GM23248 (cell line): ENCODE measurements around the gene TCF4. TPM values are rescaled to one million over a fixed set of nuclear protein-coding genes. Genes with fewer than 3 reads are reported as not detected.

Experiments
- DNase-seq: peaks from one replicate; pipeline ENCODE4 v3.0.0-alpha.2; 2015
- H2AFZ ChIP-seq: fragments of 200-600 bp; sonication (generic); 2 replicates; pipeline ENCODE4 v1.6.1; 2016; ENCODE audit warnings: antibody characterized with exemption
- H3F3A ChIP-seq: fragments of 200-600 bp; sonication (generic); 2 replicates; pipeline ENCODE4 v1.6.1; 2016; ENCODE audit warnings: mild to moderate bottlenecking, antibody characterized with exemption, mixed run types; ENCODE audit not compliant: insufficient read depth
- H3K27ac ChIP-seq: fragments of 200-600 bp; sonication (generic); 2 replicates; pipeline ENCODE4 v1.5.1; 2016; ENCODE audit warnings: mild to moderate bottlenecking
- H3K27me3 ChIP-seq: fragments of 200-600 bp; sonication (generic); replicated peaks from 2 replicates; pipeline ENCODE4 v1.6.1; 2016; ENCODE audit warnings: mild to moderate bottlenecking; ENCODE audit not compliant: insufficient read depth
- H3K36me3 ChIP-seq: fragments of 200-600 bp; sonication (generic); 2 replicates; pipeline ENCODE4 v1.6.1; 2016; ENCODE audit warnings: low read depth, mild to moderate bottlenecking
- H3K4me1 ChIP-seq: fragments of 200-600 bp; sonication (generic); 2 replicates; pipeline ENCODE4 v1.6.1; 2016; ENCODE audit warnings: mild to moderate bottlenecking; ENCODE audit not compliant: insufficient read depth
- H3K4me2 ChIP-seq: fragments of 200-600 bp; sonication (generic); one replicate; pipeline ENCODE4 v1.6.1; 2016; ENCODE audit warnings: mild to moderate bottlenecking; ENCODE audit not compliant: unreplicated experiment
- H3K4me3 ChIP-seq: fragments of 200-600 bp; sonication (generic); 2 replicates; pipeline ENCODE4 v1.5.1; 2016; ENCODE audit warnings: mild to moderate bottlenecking
- H3K79me2 ChIP-seq: fragments of 200-600 bp; sonication (generic); 2 replicates; pipeline ENCODE4 v1.6.1; 2016; ENCODE audit warnings: mild to moderate bottlenecking; ENCODE audit not compliant: insufficient read depth
- H3K9ac ChIP-seq: fragments of 200-600 bp; sonication (generic); 2 replicates; pipeline ENCODE4 v1.6.1; 2016; ENCODE audit warnings: mild to moderate bottlenecking
- H3K9me2 ChIP-seq: fragments of 200-600 bp; sonication (generic); 2 replicates; pipeline ENCODE4 v1.6.1; 2016; ENCODE audit warnings: mixed run types, mild to moderate bottlenecking, moderate library complexity; ENCODE audit not compliant: insufficient read depth
- H3K9me3 ChIP-seq: fragments of 200-600 bp; sonication (generic); one replicate; pipeline ENCODE4 v1.6.1; 2017; ENCODE audit warnings: low read depth
- H4K20me1 ChIP-seq: fragments of 200-600 bp; sonication (generic); 2 replicates; pipeline ENCODE4 v1.6.0; 2016; ENCODE audit not compliant: insufficient read depth
- EZH2 ChIP-seq: fragments of 200-600 bp; sonication (generic); IDR thresholded peaks from 2 replicates; pipeline ENCODE4 v1.6.1; 2018; ENCODE audit warnings: antibody characterized with exemption, mild to moderate bottlenecking; ENCODE audit not compliant: insufficient read depth, poor library complexity, severe bottlenecking
- EZH2phosphoT487 ChIP-seq: fragments of 200-600 bp; sonication (generic); IDR thresholded peaks from 2 replicates; pipeline ENCODE4 v1.6.1; 2018; ENCODE audit warnings: antibody characterized with exemption, moderate library complexity, mild to moderate bottlenecking, low read depth; ENCODE audit not compliant: insufficient read depth
- WGBS, 2 experiments: methylation state at CpG; one replicate each; pipeline ENCODE4 v1.1.6; 2015 to 2017; ENCODE audit warnings: low lambda C conversion rate in 2 of 2, low coverage in 1 of 2; ENCODE audit errors: missing lambda C conversion rate in 2 of 2; 5-methylcytosine and 5-hydroxymethylcytosine counted together
- in situ Hi-C: fragments of 300-500 bp; cut with MboI; formaldehyde crosslinking; loops from 2 replicates; pipeline ENCODE4 v1.15.0; 2020
- polyA plus RNA-seq: library from polyadenylated mRNA; unstranded; fragments of >200 nt; fragmentation: Nextera tagmentation; extraction: Ambion mirVana; gene quantifications from 2 replicates; pipeline ENCODE4 v1.2.1, GENCODE V29; 2016
- total RNA-seq: library from RNA; depleted of rRNA; stranded (reverse); fragments of >200 nt; shearing (Covaris generic); gene quantifications from 2 replicates; pipeline ENCODE4 v1.2.3, GENCODE V29; 2014

Gene TCF4
- total and polyA plus RNA-seq, 2 experiments from 2014 or later, result 54.5 to 59.3 TPM

- Histone ChIP-seq H4K20me1 (no peaks in the 10 kb centered on the region), H2AFZ (no peak overlapping the region), H3K4me3 (no peak overlapping the region), H3K27ac (no peak overlapping the region), H3K9me2 (no peaks in the 10 kb centered on the region), H3K9ac (no peak overlapping the region), H3F3A (no peaks in the 10 kb centered on the region), H3K79me2 (no peaks in the 10 kb centered on the region), H3K4me1 (no peaks in the 10 kb centered on the region), H3K4me2 (no peak overlapping the region), H3K36me3 (no peaks in the 10 kb centered on the region), H3K27me3 (0 out of 2 replicates have a peak, but pooled peaks cover 7% of the 10 kb centered on the region), H3K9me3 (no peaks in the 10 kb centered on the region)
- TF ChIP-seq EZH2phosphoT487 (no peak), EZH2 (no peak)
- DNase-seq, result no peak
- in situ Hi-C loops, result no loop called here
- 76 to 79% methylated on average over 2 of the region's 2 CpGs for WGBS, 2 experiments
Observed at GRCh38 chr18:55202232-55202917, 385.6 kb downstream of the TCF4 start.

GRCh38 chr18:55199291-55199963 lies 388.6 kb downstream of the TCF4 start:
- Histone ChIP-seq H3K9ac (no peak overlapping the region), H3K27me3 (0 out of 2 replicates have a peak, but pooled peaks cover 7% of the 10 kb centered on the region), H3K4me1 (no peaks in the 10 kb centered on the region), H3K9me2 (no peaks in the 10 kb centered on the region), H4K20me1 (no peaks in the 10 kb centered on the region), H3K9me3 (no peaks in the 10 kb centered on the region), H3K4me3 (no peak overlapping the region), H3F3A (no peaks in the 10 kb centered on the region), H3K36me3 (no peaks in the 10 kb centered on the region), H3K27ac (no peak overlapping the region), H3K4me2 (no peak overlapping the region), H3K79me2 (no peaks in the 10 kb centered on the region), H2AFZ (no peak overlapping the region)
- in situ Hi-C loops, result no loop called here
- 24 to 27% methylated on average over 7 of the region's 7 CpGs for WGBS, 2 experiments
- TF ChIP-seq EZH2phosphoT487 (no peak), EZH2 (no peak)
- DNase-seq, result no peak

- Histone ChIP-seq H2AFZ (no peak overlapping the region), H3K4me3 (no peak overlapping the region), H3K9me2 (no peaks in the 10 kb centered on the region), H4K20me1 (no peaks in the 10 kb centered on the region), H3K27ac (no peak overlapping the region), H3F3A (no peaks in the 10 kb centered on the region), H3K9ac (no peak overlapping the region), H3K36me3 (no peaks in the 10 kb centered on the region), H3K27me3 (peaks cover 4% of the 10 kb centered on the region), H3K4me1 (no peaks in the 10 kb centered on the region), H3K9me3 (no peaks in the 10 kb centered on the region), H3K4me2 (no peak overlapping the region), H3K79me2 (no peaks in the 10 kb centered on the region)
- no peak for DNase-seq
- in situ Hi-C loops, result no loop called here
- no peak for TF ChIP-seq EZH2phosphoT487
- TF ChIP-seq EZH2, result no peak
Observed at GRCh38 chr18:55195863-55196262, 392.1 kb downstream of the TCF4 start.

GRCh38 chr18:55189972-55190371 lies 398.0 kb downstream of the TCF4 start:
- TF ChIP-seq EZH2phosphoT487 (no peak), EZH2 (no peak)
- 66 to 68% methylated on average over 3 of the region's 3 CpGs for WGBS, 2 experiments
- H3K4me2 ChIP-seq, result no peak overlapping the region
- H3K4me3 ChIP-seq, result no peak overlapping the region
- H3F3A ChIP-seq, result no peaks in the 10 kb centered on the region
- no peaks in the 10 kb centered on the region for H3K79me2 ChIP-seq
- no peaks in the 10 kb centered on the region for H3K9me2 ChIP-seq
- no peak for DNase-seq
- peaks cover 13% of the 10 kb centered on the region for H3K27me3 ChIP-seq
- H3K36me3 ChIP-seq, result no peaks in the 10 kb centered on the region
- no peak overlapping the region for H3K27ac ChIP-seq
- H2AFZ ChIP-seq, result no peak overlapping the region
- no peaks in the 10 kb centered on the region for H3K9me3 ChIP-seq
- no peaks in the 10 kb centered on the region for H4K20me1 ChIP-seq
- H3K4me1 ChIP-seq, result no peaks in the 10 kb centered on the region
- H3K9ac ChIP-seq, result no peak overlapping the region
- in situ Hi-C loops, result no loop called here

- Histone ChIP-seq H3K27me3 (peaks cover 13% of the 10 kb centered on the region), H3K9me3 (no peaks in the 10 kb centered on the region), H3K9ac (no peak overlapping the region), H3K36me3 (no peaks in the 10 kb centered on the region), H3F3A (no peaks in the 10 kb centered on the region), H3K4me1 (no peaks in the 10 kb centered on the region), H3K4me2 (no peak overlapping the region), H3K79me2 (no peaks in the 10 kb centered on the region), H4K20me1 (no peaks in the 10 kb centered on the region), H3K4me3 (no peak overlapping the region), H2AFZ (no peak overlapping the region), H3K27ac (no peak overlapping the region), H3K9me2 (no peaks in the 10 kb centered on the region)
- in situ Hi-C loops, result no loop called here
- TF ChIP-seq EZH2phosphoT487, result no peak
- no peak for TF ChIP-seq EZH2
- DNase-seq, result no peak
Observed at GRCh38 chr18:55186588-55186987, 401.4 kb downstream of the TCF4 start.
